Stimulated activated CD8-positive, alpha-beta memory T cell treated with anti-CD3 and anti-CD28 coated beads, Interleukin-15, amount 100 ng/mL, for 24 hours (primary cell): Measurements from ENCODE around the gene DOCK6.

Experiments
- DNase-seq: peaks from one replicate; pipeline ENCODE4 v3.0.0-alpha.2; 2020; ENCODE audit warnings: low read depth

The DOCK6 gene

GRCh38 chr19:11225172-11225571, 37.2 kb downstream of the DOCK6 start:
- DNase-seq, result no peak

DNA sequence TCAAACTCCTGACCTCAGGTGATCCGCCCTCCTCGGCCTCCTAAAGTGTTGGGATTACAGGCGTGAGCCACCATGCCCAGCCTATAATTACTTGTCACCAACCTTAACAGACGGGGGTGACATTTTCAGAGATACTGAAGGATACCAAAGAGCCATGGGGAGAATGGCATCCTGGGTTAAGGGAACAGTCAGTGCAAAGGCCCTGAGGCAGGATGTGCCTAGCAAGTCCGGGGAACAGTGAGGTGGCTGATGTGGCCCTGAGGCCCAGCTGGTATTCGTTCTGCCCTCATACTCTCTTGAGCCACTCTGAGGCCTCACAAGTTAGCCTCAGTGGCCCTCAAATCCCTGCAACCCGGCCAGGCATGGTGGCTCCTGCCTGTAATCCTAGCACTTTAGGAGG, 37.9 kb downstream of the DOCK6 start:
- DNase-seq, result no peak

- DNase-seq, result no peak
These were observed 39.1 kb downstream of the DOCK6 start for GRCh38 chr19:11223200-11223599.

- DNase-seq, result no peak
These were observed 41.2 kb downstream of the DOCK6 start for GRCh38 chr19:11221082-11221598.

DNA sequence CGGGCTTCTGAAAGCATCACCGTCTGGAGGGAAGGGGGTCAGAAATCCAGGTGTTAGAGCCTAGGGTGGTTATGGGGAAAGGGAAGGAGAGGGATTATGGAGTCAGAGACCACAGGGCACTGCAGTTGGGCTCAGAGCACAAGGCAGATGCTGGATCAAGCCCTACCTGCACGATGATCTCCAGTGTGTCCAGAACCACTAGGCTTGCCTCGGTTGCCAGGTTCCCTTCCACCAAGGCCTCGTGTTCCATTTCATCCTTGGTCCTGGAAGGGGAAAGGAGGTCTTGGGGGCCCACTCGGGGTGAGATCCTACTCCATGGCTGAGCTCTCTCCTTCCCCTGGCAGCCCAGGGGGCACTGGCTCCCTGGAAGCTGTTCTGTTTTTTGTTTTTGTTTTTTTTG, 47.9 kb downstream of the DOCK6 start:
- no peak for DNase-seq

GRCh38 chr19:11210656-11210928, 51.7 kb downstream of the DOCK6 start:
- DNase-seq, result no peak

DNA sequence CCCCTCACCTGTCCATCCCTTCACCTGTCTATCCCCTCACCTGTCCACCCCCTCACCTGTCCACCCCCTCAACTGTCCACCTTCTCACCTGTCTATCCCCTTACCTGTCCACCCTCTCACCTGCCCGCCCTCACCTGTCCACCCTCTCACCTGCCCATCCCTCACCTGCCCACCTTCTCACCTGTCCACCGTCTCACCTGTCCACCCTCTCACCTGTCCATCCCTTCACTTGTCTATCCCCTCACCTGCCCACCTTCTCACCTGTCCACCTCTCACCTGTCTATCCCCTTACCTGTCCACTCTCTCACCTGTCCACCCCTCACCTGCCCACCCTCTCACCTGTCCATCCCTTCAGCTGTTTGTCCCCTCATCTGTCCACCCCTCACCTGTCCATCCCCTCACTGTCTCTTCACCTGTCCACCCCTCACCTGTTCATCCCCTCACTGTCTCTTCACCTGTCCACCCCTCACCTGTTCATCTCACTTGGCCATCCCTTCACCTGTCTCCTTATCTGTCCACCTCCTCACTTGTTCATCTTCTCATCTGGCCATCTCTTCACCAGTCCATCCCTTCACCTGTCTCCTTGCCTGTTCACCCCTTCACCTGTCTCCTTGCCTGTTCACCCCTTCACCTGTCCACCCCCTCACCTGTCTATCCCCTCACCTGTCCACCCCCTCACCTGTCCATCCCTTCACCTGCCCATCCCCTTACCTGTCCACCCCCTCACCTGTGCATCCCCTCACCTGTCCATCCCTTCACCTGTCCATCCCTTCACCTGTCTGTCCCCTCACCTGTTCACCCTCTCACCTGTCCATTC, 52.3 kb downstream of the DOCK6 start:
- DNase-seq, result no peak

- DNase-seq, result no peak
These were observed 53.5 kb downstream of the DOCK6 start for GRCh38 chr19:11208561-11209471.

DNA sequence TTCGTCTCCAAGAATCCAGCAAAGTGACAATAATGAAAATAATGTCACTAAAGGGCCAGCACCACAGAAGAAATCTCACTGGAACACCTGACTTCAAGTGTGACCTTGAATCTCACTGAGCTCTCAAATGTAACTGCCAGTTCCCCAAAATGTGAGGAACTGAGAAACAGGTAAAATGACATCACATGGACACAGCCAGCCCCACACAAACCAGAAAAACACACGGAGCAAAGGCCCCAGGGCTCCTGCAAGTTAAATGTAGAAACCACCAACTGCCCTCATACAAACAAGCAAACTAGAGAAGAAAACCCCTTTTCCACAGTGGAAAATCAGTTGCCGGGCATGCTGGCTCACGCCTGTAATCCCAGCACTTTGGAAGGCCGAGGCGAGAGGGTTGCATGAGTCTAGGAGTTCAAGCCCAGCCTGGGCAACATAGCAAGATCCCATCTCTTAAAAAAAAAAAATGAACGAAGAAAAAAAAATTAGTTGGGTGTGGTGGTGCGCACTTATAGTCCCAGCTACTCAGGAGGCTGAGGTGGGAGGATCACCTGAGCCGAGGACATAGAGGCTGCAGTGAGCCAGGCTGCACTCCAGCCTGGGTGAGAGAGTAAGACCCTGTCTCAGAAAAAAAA, 56.3 kb downstream of the DOCK6 start:
- no peak for DNase-seq

- no peak for DNase-seq
These were observed 57.4 kb downstream of the DOCK6 start for GRCh38 chr19:11204943-11205349.

DNA sequence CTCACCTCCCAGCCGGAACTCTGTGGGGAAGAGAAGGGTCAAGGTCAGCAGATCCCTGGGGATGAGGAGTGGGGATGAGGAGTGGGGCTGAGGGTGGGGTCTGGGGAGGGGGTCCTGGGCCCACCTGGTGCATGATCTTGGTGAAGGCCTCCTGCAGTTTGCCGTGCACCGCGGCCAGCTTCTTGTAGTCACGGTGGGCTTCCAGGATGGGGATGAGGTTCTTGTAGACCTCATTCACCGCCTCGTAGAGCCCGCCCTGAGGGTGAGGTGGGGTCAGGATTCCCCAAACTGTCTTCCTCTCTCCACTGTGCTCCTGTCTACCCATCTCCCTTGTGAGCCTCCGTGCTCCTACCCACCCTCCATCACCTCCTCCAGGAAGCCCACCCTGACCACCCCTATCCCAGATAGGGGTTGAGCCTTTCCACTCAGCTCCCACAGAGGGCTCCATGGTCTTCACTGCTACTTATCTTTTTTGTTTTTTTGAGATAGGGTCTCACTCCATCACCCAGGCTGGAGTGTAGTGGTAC, 58.2 kb downstream of the DOCK6 start:
- no peak for DNase-seq

DNA sequence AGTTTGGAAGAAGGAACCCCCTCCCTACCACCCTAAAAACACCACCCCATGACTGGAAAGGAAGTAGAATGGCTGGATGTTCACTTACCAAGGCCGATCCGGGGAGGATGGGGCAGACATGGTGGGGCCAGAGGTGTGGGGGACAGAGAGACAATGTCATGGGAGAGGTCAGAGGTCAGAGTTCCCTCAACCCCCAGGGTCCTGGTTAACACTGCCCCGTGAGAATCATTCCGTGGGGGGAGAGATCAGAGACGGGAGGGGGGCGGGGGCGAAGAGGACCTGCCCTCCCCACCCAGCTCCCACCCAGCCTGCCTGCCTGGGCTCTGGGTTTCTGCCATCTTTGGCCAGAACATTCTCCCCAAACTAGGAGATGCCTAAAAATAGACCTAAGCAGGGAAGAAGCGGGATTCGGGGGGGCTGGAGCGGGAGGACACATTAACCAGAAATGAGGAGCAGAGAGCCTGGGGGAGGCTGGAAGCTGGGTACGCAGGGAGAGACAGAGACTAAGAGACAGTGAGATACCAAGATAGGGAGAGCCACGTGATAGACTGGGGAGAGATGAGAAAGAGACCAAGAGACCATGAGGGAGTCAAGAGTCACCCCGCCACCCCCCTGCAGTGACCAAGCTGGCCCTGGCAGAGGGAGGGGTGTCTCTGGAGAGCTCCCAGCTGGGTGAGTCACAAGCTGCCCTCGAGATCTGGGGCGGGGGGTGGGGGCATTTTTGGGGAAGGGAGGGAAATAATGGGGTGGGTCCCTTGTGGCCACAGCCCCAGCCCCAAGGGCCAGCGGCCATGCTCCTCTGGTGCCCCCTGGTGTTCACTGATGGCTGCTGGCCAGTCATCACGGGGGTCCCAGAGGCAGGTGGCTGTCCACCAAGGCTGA, 58.9 kb downstream of the DOCK6 start:
- DNase-seq, result no peak

GRCh38 chr19:11202488-11203193, 59.7 kb downstream of the DOCK6 start:
- no peak for DNase-seq

DNA sequence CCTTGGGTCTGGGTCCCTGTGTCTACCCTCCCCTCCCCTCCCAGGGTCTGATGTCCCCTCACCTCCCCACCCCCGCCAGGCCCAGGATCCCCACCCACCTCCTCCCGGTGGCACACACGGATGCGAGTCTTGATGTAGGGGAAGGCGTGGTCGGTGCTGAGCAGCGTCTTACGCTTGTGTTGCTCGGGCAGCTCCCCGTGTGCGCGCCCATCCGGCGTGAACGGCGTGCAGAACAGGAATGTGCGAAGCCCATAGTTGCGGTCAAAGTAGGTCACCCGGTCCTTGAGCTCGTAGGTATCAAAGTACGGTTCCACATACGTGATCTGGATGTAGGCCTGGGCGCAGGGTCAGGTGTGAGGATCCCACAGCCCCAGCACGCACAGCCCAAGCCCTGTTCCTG, 60.5 kb downstream of the DOCK6 start:
- DNase-seq, result no peak

GRCh38 chr19:11200931-11201330, 61.4 kb downstream of the DOCK6 start:
- DNase-seq, result no peak

DNA sequence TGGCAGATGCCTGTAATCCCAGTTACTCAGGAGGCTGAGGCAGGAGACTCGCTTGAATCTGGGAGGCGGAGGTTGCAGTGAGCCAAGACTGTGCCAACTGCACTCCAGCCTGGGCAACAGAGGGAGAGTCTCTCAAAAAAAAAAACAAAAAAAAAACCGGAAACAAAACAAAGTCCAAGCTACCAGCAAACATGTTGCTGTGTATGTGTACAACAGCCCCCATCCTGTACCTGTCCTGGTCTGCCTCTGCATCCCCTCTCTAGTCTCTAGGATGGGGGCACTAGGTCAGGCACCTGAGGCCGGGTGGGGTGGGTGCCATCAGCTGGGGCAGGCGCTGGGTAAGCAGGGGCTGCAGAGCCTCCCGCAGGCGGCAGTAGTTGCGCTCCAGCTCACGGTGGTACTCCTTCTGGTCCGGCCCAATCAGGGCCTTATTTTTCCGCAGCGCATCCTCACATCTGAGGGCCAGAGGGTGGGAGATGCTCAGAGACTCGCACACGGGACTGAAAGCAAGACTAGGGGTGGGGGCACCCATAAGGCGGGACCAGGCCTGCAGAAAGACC, 62.2 kb downstream of the DOCK6 start:
- no peak for DNase-seq

DNA sequence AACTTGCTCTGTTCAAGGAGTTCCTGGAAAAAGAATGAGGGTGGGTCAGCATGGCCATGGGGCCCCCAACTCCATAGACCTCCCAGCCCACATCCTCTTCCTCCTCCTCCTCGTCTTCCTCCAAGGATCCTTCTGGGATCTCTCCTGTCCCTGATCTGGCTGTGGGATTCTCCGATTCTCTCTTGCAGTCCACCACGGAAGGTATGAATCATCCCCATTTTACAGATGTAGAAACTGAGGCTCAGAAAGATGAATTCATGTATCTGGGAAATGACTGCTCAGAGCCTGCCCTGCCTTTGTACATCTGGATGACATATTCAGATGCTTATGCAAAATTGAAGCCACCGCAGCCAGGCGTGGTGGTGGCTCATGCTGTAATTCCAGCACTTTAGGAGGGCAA, 62.8 kb downstream of the DOCK6 start:
- DNase-seq, result no peak

DNA sequence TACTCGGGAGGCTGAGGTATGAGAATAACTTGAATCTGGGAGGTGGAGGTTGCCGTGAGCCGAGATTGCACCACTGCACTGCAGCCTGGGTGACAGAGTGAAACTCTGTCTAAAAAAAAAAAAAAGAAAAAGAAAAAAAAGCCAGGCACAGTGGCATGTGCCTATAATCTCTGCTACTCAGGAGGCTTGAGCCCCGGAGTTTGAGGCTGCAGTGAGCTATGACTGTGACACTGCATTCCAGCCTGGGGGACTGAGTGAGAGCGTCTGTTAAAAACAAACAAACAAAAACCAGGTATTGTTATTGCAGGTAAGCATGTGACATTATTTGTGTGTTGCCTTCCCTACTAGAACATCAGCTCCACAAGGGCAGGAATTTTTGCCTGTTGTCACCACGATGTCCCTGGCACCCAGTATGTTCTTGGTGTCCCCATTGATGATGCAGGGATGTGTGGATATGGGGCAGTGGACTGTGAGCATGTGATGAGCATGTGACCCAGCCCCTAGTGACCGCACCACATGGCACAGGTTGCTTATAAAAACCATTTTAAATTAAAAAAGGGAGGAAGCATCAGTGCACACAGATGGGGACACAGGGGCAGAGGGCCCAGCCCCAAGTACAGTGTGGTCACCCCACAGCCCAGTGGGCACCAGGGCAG, 63.4 kb downstream of the DOCK6 start:
- no peak for DNase-seq

DNA sequence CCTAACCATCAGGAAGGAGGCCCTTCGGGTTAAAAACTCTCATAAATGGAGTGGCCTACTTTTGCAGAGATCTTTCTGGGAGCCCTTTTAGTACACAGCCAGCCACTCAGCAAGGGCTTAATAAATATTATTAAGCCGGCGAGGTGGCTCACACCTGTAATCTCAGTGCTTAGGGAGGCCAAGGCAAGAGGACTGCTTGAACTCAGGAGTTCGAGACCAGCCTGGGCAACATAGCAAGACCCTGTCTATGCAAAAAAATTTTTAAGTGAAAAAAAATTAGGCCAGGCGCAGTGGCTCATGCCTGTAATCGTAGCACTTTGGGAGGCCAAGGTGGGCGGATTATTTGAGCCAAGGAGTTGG, 64.2 kb downstream of the DOCK6 start:
- DNase-seq, result no peak
